Stimulated activated effector memory CD8-positive, alpha-beta T cell treated with anti-CD3 and anti-CD28 coated beads, Interleukin-12 subunit alpha, Interleukin-12 subunit beta, amount 100 ng/mL, for 72 hours (primary cell): Measurements from ENCODE around the gene SYT17.

Experiments used
- ATAC-seq: fragments of 150-1000 bp; cut with Tn5 transposase; 2 replicates; pipeline ENCODE4 v1.10.0; 2021
- DNase-seq, 2 donors: peaks; one replicate each; pipeline ENCODE4 v3.0.0; 2021 to 2022; ENCODE audit warnings: low spot score in 2 of 2
- H3K27ac Mint-ChIP-seq: one replicate; pipeline ENCODE4 v1.8.0; 2022; ENCODE audit warnings: mild to moderate bottlenecking, mixed read lengths
- H3K36me3 Mint-ChIP-seq: one replicate; pipeline ENCODE4 v1.8.0; 2022; ENCODE audit warnings: mild to moderate bottlenecking, mixed read lengths
- H3K4me1 Mint-ChIP-seq: one replicate; pipeline ENCODE4 v1.8.0; 2022; ENCODE audit warnings: mixed read lengths
- H3K4me3 Mint-ChIP-seq: one replicate; pipeline ENCODE4 v1.8.0; 2022; ENCODE audit warnings: mild to moderate bottlenecking, mixed read lengths
- H3K9me3 Mint-ChIP-seq: one replicate; pipeline ENCODE4 v1.8.0; 2022; ENCODE audit warnings: mixed read lengths

The SYT17 gene, protein sequence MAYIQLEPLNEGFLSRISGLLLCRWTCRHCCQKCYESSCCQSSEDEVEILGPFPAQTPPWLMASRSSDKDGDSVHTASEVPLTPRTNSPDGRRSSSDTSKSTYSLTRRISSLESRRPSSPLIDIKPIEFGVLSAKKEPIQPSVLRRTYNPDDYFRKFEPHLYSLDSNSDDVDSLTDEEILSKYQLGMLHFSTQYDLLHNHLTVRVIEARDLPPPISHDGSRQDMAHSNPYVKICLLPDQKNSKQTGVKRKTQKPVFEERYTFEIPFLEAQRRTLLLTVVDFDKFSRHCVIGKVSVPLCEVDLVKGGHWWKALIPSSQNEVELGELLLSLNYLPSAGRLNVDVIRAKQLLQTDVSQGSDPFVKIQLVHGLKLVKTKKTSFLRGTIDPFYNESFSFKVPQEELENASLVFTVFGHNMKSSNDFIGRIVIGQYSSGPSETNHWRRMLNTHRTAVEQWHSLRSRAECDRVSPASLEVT

DNA sequence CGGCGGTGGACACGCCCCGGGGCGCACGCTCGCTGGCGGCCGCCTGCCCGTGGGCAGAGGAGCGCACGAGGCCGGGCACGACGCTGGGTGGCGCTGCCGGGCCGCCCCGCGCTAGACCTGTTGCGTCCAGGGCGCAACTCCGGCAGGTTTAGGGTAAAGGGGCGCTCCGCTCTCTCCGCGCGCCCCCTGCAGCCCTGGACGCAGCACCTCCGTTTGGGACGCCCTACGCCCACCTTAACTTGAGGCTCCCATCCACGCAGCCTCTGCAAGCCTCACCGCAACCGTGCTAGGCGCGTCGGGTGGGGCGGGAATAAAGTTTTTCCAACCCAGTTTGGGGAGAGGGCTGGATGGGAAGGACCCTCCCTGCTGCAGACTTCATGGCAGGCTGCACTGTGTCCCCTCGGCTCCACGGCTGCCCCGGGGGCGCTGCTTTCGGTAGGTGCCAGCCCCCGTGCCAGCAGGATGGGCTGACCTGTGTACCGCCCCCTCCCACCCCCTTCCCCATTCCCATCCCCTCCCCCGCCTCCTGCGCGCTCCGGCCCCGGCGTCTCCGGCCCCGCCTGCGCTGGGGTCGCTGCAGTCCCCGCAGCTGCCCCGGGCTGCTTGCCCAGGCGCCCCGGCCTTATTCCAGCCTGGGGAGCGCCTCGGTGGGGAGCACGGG is at the start of gene SYT17:
Gene SYT17 (plus strand): TSS at position 531 of the 661 bp plus-strand sequence. CDS start 407 bp downstream, outside the sequence.
- peaks cover 6% of the 10 kb centered on the region for H3K9me3 Mint-ChIP-seq
- DNase-seq (peak; percentile 42 to 59), ATAC-seq (peak; percentile 89)
- H3K36me3 Mint-ChIP-seq: no peaks in the 10 kb centered on the region
- no peak within 1 kb of the TSS for H3K27ac Mint-ChIP-seq
- no peaks in the 10 kb centered on the region for H3K4me1 Mint-ChIP-seq
- no peak within 1 kb of the TSS for H3K4me3 Mint-ChIP-seq

DNA sequence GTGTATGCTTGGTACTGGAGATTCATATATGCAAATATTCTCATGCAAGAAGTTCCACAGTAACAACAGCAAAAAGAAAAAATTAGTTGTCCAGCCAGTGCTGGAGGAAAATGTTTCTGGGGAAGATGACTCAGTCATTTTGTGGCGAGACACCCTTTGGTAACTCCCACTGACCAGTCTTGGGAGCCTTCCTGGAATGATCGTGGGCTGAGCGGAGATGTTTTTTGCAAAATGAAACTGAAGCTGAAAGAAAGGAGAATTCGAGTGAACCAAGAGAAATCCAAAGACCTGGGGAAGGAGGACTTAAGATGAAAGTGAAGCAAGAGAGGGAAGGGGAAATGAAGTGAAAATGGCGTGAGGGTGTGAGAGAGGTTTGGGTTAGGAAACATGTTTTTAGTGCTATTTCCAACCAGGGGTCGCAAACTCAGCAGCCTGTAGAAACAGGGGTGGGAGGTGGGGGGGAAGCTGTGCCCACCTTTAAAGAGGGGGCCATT is 49.1 kb upstream of the SYT17 start:
- peaks cover 4% of the 10 kb centered on the region for H3K36me3 Mint-ChIP-seq
- DNase-seq (peak in 1 of 2 donors; percentile 72), ATAC-seq (peak; percentile 42)
- peak overlapping the region; percentile 70 for H3K4me3 Mint-ChIP-seq
- H3K27ac Mint-ChIP-seq: peak overlapping the region; percentile 87
- H3K9me3 Mint-ChIP-seq: no peaks in the 10 kb centered on the region
- peaks cover 31% of the 10 kb centered on the region for H3K4me1 Mint-ChIP-seq

DNA sequence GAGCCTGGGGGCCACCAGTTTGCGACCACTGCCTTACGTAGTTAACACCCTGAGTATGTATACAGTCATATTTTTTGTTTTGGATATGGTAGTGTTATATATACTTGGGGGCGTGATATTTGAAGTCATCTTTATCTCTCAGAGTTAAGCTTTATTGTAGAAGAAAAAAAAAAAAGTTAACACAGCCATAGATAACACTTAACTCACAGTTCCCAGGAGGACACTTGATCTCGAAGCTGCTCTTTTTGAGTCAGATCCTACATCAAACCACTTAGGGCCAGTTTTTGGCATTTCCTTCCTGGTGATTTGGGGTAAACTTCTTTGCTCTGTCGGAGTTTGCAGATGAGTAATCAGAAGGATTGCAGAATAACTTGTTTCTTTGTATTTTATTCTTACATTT is 48.5 kb upstream of the SYT17 start:
- ATAC-seq: peak; percentile 83
- peak overlapping the region; percentile 87 for H3K27ac Mint-ChIP-seq
- peaks cover 4% of the 10 kb centered on the region for H3K36me3 Mint-ChIP-seq
- H3K9me3 Mint-ChIP-seq: no peaks in the 10 kb centered on the region
- peaks cover 31% of the 10 kb centered on the region for H3K4me1 Mint-ChIP-seq
- H3K4me3 Mint-ChIP-seq: peak overlapping the region; percentile 70
- no peak for DNase-seq

DNA sequence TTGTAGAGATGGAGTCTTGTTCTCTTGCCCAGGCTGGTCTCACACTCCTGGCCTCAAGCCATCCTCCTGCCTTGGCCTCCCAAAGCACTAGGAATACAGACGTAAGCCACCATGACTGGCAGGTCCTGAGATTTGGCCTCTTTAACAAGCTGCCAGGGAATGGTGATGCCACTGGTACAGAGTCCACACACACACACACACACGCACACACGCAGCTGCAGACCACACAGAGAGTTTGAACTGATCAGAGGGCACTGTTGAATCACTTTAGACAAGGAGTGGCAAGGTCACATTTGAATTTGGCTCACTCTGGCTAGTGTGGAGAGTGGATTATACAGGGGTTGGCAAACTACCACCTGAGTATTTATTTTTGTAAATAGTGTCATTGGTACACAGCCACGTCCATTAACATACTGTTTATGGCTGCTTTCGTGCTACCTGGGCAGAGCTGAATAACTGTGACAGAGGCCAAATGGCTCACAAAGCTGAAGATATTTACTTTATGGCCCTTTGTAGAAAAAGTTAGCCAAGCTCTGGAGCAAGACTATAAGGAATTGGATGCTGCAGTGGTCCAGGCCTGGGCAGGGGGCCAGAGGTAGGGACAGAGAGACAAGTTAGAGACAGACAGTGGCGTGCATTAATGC is 44.4 kb upstream of the SYT17 start:
- no peak overlapping the region for H3K27ac Mint-ChIP-seq
- no peaks in the 10 kb centered on the region for H3K9me3 Mint-ChIP-seq
- no peak overlapping the region for H3K4me3 Mint-ChIP-seq
- DNase-seq (no peak), ATAC-seq (no peak)
- H3K36me3 Mint-ChIP-seq: peaks cover 4% of the 10 kb centered on the region
- H3K4me1 Mint-ChIP-seq: peaks cover 29% of the 10 kb centered on the region

DNA sequence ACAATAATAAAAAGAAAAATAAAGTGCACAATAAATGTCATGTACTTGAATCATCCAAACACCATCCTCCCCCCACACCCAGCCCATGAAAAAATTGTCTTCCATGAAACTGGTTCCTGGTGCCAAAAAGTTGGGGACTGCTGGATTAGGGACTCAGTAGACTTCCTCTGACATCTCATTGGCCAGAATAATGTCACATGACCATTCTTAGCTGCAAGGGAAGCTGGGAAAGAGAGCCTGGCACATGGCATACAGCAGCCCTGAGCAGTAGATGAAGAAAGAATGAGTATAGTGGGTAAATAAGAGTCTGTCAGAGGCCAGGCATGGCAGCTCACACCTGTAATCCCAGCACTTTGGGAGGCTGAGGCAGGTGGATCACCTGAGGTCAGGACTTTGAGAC is 41.7 kb upstream of the SYT17 start:
- H3K4me1 Mint-ChIP-seq: peaks cover 48% of the 10 kb centered on the region
- no peak overlapping the region for H3K27ac Mint-ChIP-seq
- no peak for ATAC-seq
- no peaks in the 10 kb centered on the region for H3K36me3 Mint-ChIP-seq
- no peak overlapping the region for H3K4me3 Mint-ChIP-seq
- no peak for DNase-seq
- no peaks in the 10 kb centered on the region for H3K9me3 Mint-ChIP-seq

DNA sequence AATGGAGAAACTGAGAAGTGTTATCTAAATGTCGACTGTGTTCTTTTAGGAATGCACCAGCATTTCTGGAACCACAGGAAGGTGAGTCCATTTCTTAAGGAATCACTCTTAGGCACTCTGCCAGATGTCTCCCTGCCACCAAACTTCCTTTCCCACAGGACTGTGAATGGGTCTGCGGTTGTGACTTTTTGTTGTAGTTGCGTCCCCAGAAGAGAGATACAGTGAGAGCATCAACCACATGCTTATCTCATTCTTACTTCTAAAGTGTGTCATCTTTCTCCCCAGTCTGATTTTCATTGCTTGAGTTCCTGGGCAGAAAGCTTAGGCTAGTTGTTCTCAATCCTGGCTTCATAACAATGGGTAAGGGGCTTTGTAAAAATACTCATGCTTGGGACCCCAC is 40.8 kb upstream of the SYT17 start:
- peak; percentile 87 for ATAC-seq

DNA sequence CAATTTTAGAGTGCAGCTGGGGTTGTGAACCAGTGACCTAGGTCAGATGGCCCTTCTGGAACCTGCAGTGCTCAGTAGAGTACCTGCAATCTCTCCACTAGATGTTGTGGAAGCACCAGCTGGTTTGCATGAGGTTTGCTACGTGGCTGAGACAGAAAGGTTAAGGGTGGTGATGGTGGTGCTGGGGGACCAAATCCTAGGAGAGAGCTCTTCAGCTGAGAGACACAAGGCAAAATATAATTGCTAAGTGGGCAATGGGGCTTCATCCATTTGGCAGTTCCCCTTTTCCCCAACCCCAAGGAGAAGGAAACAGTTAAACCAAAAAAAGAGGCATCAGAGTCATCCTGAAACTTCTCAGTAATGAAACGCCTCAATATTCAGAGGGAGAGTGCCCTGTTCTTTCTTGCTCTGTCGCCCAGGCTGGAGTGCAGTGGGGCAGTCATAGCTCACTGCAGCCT is 40.3 kb upstream of the SYT17 start:
- Mint-ChIP-seq H3K4me1 (peaks cover 47% of the 10 kb centered on the region), H3K9me3 (no peaks in the 10 kb centered on the region), H3K4me3 (peak overlapping the region; percentile 52), H3K36me3 (no peaks in the 10 kb centered on the region), H3K27ac (peak overlapping the region; percentile 85)
- DNase-seq: peak in 1 of 2 donors; percentile 58
- peak; percentile 67 for ATAC-seq

More for the DNA sequence above, 40.8 kb upstream of the SYT17 start:
- H3K4me3 Mint-ChIP-seq: peak overlapping the region; percentile 52
- no peaks in the 10 kb centered on the region for H3K9me3 Mint-ChIP-seq
- peak overlapping the region; percentile 85 for H3K27ac Mint-ChIP-seq
- peak in 1 of 2 donors; percentile 63 for DNase-seq
- peaks cover 51% of the 10 kb centered on the region for H3K4me1 Mint-ChIP-seq
- H3K36me3 Mint-ChIP-seq: no peaks in the 10 kb centered on the region

DNA sequence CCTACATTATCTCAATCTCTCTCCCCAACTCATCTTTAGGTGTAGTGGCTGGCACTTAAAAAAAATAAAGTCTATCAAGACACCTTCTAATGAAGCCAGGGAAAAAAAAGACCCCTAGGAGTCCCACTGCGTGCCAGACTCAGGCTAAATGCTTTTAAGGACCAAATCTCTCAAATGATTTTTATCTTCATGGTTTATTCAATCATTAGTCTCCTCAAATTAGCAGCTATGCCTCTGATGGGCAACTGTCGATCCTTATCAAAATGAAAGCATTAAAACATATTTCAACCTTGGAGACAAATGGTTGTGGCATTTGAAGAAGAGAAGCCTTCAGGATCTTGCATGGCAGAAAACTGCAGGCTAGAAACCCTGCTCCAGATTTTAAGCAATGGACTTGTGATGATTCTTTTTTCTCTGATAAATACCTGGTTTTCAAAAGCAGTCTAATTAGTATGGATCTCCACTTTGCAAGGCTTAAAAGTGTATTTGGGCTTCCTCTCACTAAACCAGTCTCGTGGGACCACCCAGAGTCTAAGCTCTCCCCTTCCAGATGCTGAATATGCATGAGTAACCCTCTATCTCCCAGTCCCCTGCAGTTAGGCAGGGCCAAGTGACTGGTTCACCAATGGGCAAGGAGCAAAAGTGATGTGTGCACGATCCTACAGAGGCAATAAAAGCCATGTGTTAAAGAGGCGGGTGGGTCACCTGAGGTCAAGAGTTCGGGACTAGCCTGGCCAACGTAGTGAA is 39.4 kb upstream of the SYT17 start:
- H3K9me3 Mint-ChIP-seq: no peaks in the 10 kb centered on the region
- H3K27ac Mint-ChIP-seq: no peak overlapping the region
- H3K4me1 Mint-ChIP-seq: peaks cover 45% of the 10 kb centered on the region
- no peak for ATAC-seq
- H3K36me3 Mint-ChIP-seq: no peaks in the 10 kb centered on the region
- DNase-seq: no peak
- no peak overlapping the region for H3K4me3 Mint-ChIP-seq

DNA sequence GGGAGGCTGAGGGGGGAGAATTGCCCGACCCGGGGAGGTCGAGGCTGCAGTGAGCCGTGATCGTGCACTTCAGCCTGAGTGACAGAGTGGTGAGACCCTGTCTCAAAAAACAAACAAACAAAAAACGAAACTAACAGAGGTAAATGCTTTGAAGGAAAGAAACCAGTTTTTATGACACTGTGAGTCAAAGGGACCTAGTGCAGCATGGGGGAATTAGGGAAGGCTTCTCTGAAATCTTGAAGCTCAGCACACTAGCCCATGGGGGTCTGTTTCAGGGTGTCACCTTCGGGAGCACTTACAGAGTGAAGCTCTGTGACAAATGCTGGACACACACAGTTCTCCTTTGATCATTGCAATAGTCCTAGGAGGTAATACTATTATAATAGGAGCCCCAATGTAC is 37.7 kb upstream of the SYT17 start:
- ATAC-seq (no peak), DNase-seq (no peak)
- Mint-ChIP-seq H3K4me3 (peak overlapping the region; percentile 62), H3K36me3 (no peaks in the 10 kb centered on the region), H3K9me3 (no peaks in the 10 kb centered on the region), H3K4me1 (peaks cover 45% of the 10 kb centered on the region), H3K27ac (peak overlapping the region; percentile 89)

DNA sequence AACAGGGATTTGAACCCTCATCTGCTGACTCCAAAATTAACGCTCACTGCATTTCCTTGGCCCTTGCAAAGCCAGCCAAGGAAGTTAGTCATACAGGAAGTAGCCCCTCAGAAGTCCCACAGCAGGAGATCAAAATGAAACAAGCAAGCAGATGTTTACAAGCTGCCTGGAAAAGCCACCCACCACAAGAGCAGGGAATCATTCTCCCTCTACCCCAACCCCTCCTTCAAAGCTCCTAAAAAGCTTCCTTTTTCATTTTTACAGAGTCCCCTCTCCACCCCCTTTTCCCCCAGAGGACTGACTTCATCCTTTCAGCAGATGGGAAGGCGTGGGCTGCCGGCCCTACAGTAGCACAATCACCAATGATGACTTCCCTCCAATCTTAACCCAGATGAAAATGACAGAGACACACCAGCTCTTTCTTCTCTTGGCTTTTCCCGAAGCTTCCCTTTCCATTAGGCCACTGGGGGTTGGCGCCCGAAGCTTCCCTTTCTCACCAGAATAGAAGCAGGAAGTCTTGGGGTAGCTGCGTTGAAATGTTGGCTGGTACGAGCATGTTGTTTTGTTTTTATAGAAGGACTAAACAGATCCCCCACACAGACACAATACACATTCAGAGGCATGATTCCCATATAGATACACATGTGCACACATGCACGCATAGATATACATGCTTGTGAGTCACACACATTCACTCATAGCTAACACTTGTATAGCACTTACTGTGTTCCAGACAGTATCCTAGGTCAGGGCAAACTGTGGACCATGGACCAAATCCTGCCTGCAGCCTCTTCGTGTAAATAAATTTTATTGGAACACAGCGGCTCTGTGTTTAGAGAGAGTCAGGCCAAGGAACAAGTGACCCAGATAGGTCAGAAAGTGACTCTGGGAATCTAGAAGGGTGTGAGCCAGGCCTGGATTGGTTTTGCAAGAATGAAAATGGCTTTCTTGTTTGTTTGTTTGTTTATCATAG is 36.9 kb upstream of the SYT17 start:
- Mint-ChIP-seq H3K4me1 (peaks cover 45% of the 10 kb centered on the region), H3K36me3 (no peaks in the 10 kb centered on the region), H3K4me3 (peak overlapping the region; percentile 62), H3K9me3 (no peaks in the 10 kb centered on the region), H3K27ac (peak overlapping the region; percentile 89)
- DNase-seq (peak in 1 of 2 donors; percentile 59), ATAC-seq (peak; percentile 50)

DNA sequence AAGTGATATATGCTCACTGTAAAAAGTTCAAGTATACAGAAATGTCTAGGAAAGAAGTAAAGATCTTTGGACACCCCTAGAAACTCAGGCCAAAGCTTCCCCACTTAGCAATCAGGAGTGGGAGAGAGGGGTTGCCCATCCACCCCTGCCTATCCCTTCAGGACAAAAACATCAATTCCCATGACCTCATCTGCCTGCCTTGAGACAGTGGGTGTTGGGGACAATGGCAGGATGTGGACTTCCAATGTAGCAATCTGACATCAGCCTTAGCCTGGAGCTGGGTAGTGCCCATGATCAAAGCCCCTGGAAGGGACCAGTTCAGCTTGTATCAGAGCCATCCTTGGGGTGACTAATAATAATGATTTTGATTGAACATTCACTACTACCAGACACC is 36.2 kb upstream of the SYT17 start:
- Mint-ChIP-seq H3K4me1 (peaks cover 42% of the 10 kb centered on the region), H3K27ac (peak overlapping the region; percentile 89)
- no peak for ATAC-seq

DNA sequence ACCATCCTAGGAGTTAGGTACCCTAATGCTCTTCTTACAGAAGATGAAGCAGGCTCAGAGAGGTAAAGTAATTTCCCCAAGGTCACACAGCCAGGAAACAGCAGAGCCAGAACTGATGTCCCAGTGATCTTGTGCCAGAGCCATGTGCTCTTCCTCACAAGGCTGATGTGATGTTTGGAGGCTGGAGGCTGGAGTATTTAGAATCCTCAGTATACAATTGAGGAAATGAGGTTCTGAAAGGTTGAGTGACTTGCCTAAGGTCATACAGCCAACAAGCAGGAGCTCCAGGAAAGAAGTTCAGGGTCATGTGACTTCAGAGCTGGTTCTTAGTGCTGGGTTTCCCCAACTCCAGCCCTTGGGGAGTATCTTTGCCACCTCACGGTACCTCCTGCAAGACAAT is 35.8 kb upstream of the SYT17 start:
- no peaks in the 10 kb centered on the region for H3K9me3 Mint-ChIP-seq
- H3K27ac Mint-ChIP-seq: no peak overlapping the region
- H3K36me3 Mint-ChIP-seq: no peaks in the 10 kb centered on the region
- no peak for ATAC-seq
- H3K4me1 Mint-ChIP-seq: peaks cover 37% of the 10 kb centered on the region
- DNase-seq: no peak
- no peak overlapping the region for H3K4me3 Mint-ChIP-seq

More for the DNA sequence above, 36.2 kb upstream of the SYT17 start:
- H3K4me3 Mint-ChIP-seq: no peak overlapping the region
- no peaks in the 10 kb centered on the region for H3K36me3 Mint-ChIP-seq
- no peak for DNase-seq
- H3K9me3 Mint-ChIP-seq: no peaks in the 10 kb centered on the region

DNA sequence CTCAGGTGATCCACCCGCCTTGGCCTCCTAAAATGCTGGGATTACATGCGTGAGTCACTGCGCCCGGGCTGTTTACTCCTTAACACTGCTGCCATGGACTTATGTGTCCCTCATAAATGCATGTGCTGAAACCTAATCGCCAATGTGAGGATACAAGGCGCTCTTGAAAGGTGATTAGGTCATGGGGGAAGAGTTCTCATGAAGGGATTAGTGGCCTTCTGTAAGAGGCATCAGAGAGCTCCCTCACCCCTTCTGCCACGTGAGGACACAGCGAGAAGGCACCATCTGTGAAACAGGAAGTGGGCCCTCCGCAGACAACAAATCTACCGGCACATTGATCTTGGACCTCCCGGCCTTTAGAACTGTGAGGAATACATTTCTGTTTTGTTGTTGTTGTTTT is 35.1 kb upstream of the SYT17 start:
- H3K4me3 Mint-ChIP-seq: no peak overlapping the region
- no peaks in the 10 kb centered on the region for H3K9me3 Mint-ChIP-seq
- H3K36me3 Mint-ChIP-seq: no peaks in the 10 kb centered on the region
- DNase-seq (no peak), ATAC-seq (no peak)
- peaks cover 31% of the 10 kb centered on the region for H3K4me1 Mint-ChIP-seq
- H3K27ac Mint-ChIP-seq: peak overlapping the region; percentile 34

DNA sequence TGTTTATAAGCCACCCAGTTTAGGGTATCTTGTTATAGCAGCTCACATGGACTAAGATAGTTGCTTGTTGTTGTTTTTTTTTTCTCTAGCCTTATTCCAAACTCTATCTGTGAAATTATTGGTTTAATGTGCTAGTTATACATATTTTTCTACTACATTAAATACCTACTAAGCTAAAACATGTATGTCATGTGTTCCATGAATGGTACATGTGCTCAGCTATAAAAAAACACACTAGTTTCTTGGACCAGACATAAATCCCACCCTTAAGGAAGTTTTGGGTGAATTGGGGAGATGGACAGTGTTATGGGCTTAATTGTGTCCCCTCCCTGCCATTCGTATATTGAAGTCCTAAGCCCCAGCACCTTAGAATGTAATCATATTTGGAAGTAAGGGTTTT is 34.4 kb upstream of the SYT17 start:
- Mint-ChIP-seq H3K4me1 (peaks cover 30% of the 10 kb centered on the region), H3K27ac (no peak overlapping the region), H3K4me3 (no peak overlapping the region), H3K9me3 (no peaks in the 10 kb centered on the region), H3K36me3 (no peaks in the 10 kb centered on the region)
- no peak for DNase-seq
- ATAC-seq: no peak
